MM.1S (cell line): ENCODE measurements around the gene CENPM.

Experiments used
- DNase-seq: peaks from one replicate; pipeline ENCODE4 v3.0.0-alpha.2; 2015
- H2AFZ ChIP-seq: fragments of 300-600 bp; sonication (generic); 2 replicates; pipeline ENCODE4 v1.6.0; 2016; ENCODE audit warnings: antibody characterized with exemption, low read length
- H3F3A ChIP-seq: fragments of 300-600 bp; sonication (generic); 2 replicates; pipeline ENCODE4 v1.6.1; 2016; ENCODE audit warnings: mild to moderate bottlenecking, antibody characterized with exemption, low read length, moderate library complexity, mixed read lengths; ENCODE audit not compliant: insufficient read depth
- H3K27ac ChIP-seq: fragments of 300-600 bp; sonication (generic); 2 replicates; pipeline ENCODE4 v1.5.1; 2016; ENCODE audit warnings: mild to moderate bottlenecking, low read length
- H3K27me3 ChIP-seq: fragments of 300-600 bp; sonication (generic); replicated peaks from 2 replicates; pipeline ENCODE4 v1.6.0; 2016; ENCODE audit warnings: low read length; ENCODE audit not compliant: insufficient read depth
- H3K36me3 ChIP-seq: fragments of 300-600 bp; sonication (generic); replicated peaks from 2 replicates; pipeline ENCODE4 v1.6.1; 2016; ENCODE audit warnings: mild to moderate bottlenecking, low read length, mixed read lengths; ENCODE audit not compliant: insufficient read depth
- H3K4me1 ChIP-seq: fragments of 300-600 bp; sonication (generic); 2 replicates; pipeline ENCODE4 v1.6.1; 2016; ENCODE audit warnings: low read length, mixed read lengths
- H3K4me2 ChIP-seq: fragments of 300-600 bp; sonication (generic); 2 replicates; pipeline ENCODE4 v1.6.0; 2016; ENCODE audit warnings: low read depth, low read length
- H3K4me3 ChIP-seq: fragments of 300-600 bp; sonication (generic); 2 replicates; pipeline ENCODE4 v1.5.1; 2016; ENCODE audit warnings: low read length, mixed read lengths
- H3K79me2 ChIP-seq: fragments of 300-600 bp; sonication (generic); 2 replicates; pipeline ENCODE4 v1.6.1; 2016; ENCODE audit warnings: mixed run types, low read length, mixed read lengths
- H3K9ac ChIP-seq: fragments of 300-600 bp; sonication (generic); 2 replicates; pipeline ENCODE4 v1.6.1; 2016; ENCODE audit warnings: low read length, mixed read lengths
- H3K9me2 ChIP-seq: fragments of 300-600 bp; sonication (generic); replicated peaks from 2 replicates; pipeline ENCODE4 v1.6.1; 2016; ENCODE audit warnings: mild to moderate bottlenecking, low read length, mixed read lengths; ENCODE audit not compliant: insufficient read depth
- H3K9me3 ChIP-seq: fragments of 300-600 bp; sonication (generic); replicated peaks from 2 replicates; pipeline ENCODE4 v1.6.1; 2016; ENCODE audit warnings: mild to moderate bottlenecking, low read length, mixed read lengths; ENCODE audit not compliant: insufficient read depth
- H4K20me1 ChIP-seq: fragments of 300-600 bp; sonication (generic); 2 replicates; pipeline ENCODE4 v1.6.1; 2016; ENCODE audit warnings: mild to moderate bottlenecking, low read length, moderate library complexity, mixed read lengths; ENCODE audit not compliant: insufficient read depth
- CTCF ChIP-seq: fragments of 300-600 bp; sonication (generic); IDR thresholded peaks from 2 replicates; pipeline ENCODE4 v1.5.1; 2016; ENCODE audit warnings: antibody characterized with exemption, low read length, mixed read lengths
- EZH2 ChIP-seq: fragments of 300-600 bp; sonication (generic); optimal IDR thresholded peaks from 2 replicates; pipeline ENCODE3; 2017; ENCODE audit warnings: low read depth, mild to moderate bottlenecking, antibody characterized with exemption, low read length, mixed read lengths
- EZH2phosphoT487 ChIP-seq: fragments of 300-600 bp; sonication (generic); IDR thresholded peaks from 2 replicates; pipeline ENCODE4 v1.6.1; 2018; ENCODE audit warnings: antibody characterized with exemption, low read length

Gene CENPM

GRCh38 chr22:41935015-41935351 lies 12.0 kb downstream of the CENPM start:
- no peak overlapping the region for H3K9ac ChIP-seq
- TF ChIP-seq EZH2 = no peak
- no peak for TF ChIP-seq EZH2phosphoT487
- no peak for TF ChIP-seq CTCF
- H3K36me3 ChIP-seq = peaks cover 9% of the 10 kb centered on the region; the same call in 1 of the 2 replicates
- H3K79me2 ChIP-seq = peaks cover 10% of the 10 kb centered on the region
- no peak overlapping the region for H3K4me3 ChIP-seq
- no peak for DNase-seq
- H3K27ac ChIP-seq = no peak overlapping the region
- H3K4me2 ChIP-seq = no peak overlapping the region
- no peaks in the 10 kb centered on the region for H3K9me2 ChIP-seq
- no peaks in the 10 kb centered on the region for H3K9me3 ChIP-seq
- peaks cover 12% of the 10 kb centered on the region for H3F3A ChIP-seq
- H3K4me1 ChIP-seq = no peaks in the 10 kb centered on the region
- H3K27me3 ChIP-seq = no peaks in the 10 kb centered on the region
- H2AFZ ChIP-seq = no peak overlapping the region
- H4K20me1 ChIP-seq = no peaks in the 10 kb centered on the region

GRCh38 chr22:41934284-41935014 lies 12.5 kb downstream of the CENPM start:
- DNase-seq = no peak
- Histone ChIP-seq H3K9ac (no peak overlapping the region), H3K27ac (no peak overlapping the region), H3K9me2 (no peaks in the 10 kb centered on the region), H3K4me1 (no peaks in the 10 kb centered on the region), H3K36me3 (peaks cover 8% of the 10 kb centered on the region; the same call in 1 of the 2 replicates), H3K9me3 (no peaks in the 10 kb centered on the region), H3F3A (peaks cover 8% of the 10 kb centered on the region), H4K20me1 (no peaks in the 10 kb centered on the region), H3K4me3 (no peak overlapping the region), H3K79me2 (peaks cover 9% of the 10 kb centered on the region), H2AFZ (no peak overlapping the region), H3K27me3 (no peaks in the 10 kb centered on the region), H3K4me2 (no peak overlapping the region)
- no peak for TF ChIP-seq EZH2phosphoT487
- TF ChIP-seq CTCF = no peak
- TF ChIP-seq EZH2 = no peak

- no peaks in the 10 kb centered on the region for H3K4me1 ChIP-seq
- H4K20me1 ChIP-seq = no peaks in the 10 kb centered on the region
- H3K9me2 ChIP-seq = no peaks in the 10 kb centered on the region
- H3K9ac ChIP-seq = no peak overlapping the region
- H3K79me2 ChIP-seq = peaks cover under 1% of the 10 kb centered on the region; the same call in 1 of the 2 replicates
- H3K9me3 ChIP-seq = no peaks in the 10 kb centered on the region
- H3F3A ChIP-seq = peaks cover 9% of the 10 kb centered on the region
- TF ChIP-seq EZH2phosphoT487 (no peak), EZH2 (no peak), CTCF (no peak)
- no peak overlapping the region for H3K4me3 ChIP-seq
- H3K4me2 ChIP-seq = no peak overlapping the region
- no peaks in the 10 kb centered on the region for H3K27me3 ChIP-seq
- H3K36me3 ChIP-seq = no peaks in the 10 kb centered on the region
- no peak overlapping the region for H3K27ac ChIP-seq
- DNase-seq = no peak
- no peak overlapping the region for H2AFZ ChIP-seq
Measured at GRCh38 chr22:41933411-41934177, 13.4 kb downstream of the CENPM start.
